Measurements from ENCODE around the gene BMPR1B.
"Not testable (repeated sequence)": the region's sequence is repeated elsewhere in the genome, so short reads cannot be mapped to it uniquely, and the experiment has no call there.

The BMPR1B gene

DNA sequence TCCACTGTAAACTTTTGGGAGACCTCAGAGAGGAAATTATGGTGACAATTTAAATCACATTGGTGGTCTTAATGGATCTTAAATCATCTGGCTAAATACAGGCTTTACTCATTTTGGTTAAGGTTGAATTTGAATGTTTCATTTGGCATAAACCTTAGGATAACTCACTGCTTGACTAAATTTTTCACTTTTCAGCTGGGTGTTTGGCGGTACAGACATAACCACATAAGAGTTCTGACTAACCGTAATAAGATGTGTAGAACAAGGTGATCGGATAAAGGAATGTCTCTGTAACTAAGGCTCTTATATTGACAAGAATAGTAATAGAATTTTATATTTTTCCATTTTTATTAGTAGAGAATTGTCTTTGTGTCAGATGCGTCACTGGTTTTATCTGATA is 281.0 kb downstream of the BMPR1B start:
- no peak for DNase-seq (ENCODE audit: low spot score)

DNA sequence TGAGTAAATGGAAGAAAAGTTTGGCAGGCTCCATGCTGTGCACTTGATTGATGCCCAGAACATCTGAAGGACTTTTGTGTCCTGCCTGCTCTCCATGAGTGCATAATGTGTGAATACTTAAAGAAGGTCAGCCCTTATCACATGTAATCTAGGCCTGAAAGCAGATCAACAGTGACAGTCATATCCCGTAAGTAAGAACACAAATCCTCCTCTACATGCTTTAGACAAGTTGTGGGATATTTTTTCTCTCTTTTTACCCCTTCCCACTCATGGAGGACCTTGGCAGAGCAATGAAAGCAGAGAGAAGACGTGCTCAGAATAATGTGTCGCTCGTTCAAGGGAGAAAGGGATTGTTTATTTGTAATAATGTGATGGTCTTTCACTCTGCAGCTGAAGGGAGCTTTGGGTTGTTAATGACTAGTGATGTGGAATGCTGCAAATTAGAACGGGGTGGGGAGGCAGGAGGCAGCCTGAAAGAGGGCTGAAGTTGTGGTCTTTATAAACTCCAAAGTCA is 286.6 kb downstream of the BMPR1B start:
- DNase-seq (ENCODE audit: low spot score) = no peak

DNA sequence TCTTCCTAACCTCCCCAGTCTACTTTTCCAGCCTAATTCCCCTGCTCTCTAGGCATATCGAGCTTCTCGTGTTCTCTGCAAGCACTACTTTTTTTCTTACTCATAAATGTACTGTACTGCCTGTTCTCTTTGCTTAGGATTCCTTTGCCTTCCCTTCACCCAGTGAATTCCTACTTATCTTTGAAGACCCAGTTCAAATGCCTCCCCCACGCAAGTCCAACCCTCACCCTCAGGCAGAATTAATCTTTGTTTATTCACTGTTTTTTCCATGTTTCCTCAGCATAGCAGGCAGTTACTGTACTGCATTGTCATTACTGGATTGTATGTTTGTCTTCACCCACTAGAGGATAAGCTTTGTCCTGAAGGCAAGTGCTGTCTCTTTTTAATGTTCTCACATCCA is 287.7 kb downstream of the BMPR1B start:
- no peak for DNase-seq (ENCODE audit: low spot score)

DNA sequence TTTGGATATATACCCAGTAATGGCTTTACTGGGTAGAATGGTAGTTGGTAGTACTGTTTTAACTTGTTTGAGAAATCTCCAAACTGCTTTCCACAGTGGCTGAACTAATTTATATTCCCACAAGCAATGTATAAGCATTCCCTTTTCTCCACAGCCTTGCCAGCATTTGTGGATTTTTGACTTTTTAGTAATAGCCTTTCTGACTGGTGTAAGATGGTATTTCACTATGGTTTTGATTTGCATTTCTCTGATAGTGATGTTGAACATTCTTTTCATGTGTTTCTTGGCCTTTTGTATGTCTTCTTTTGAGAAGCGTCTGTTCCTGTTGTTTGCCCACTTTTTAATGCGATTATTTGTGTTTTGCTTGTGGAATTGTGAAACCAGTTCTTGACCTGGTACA is 290.5 kb downstream of the BMPR1B start:
- DNase-seq (ENCODE audit: low spot score) = no peak

DNA sequence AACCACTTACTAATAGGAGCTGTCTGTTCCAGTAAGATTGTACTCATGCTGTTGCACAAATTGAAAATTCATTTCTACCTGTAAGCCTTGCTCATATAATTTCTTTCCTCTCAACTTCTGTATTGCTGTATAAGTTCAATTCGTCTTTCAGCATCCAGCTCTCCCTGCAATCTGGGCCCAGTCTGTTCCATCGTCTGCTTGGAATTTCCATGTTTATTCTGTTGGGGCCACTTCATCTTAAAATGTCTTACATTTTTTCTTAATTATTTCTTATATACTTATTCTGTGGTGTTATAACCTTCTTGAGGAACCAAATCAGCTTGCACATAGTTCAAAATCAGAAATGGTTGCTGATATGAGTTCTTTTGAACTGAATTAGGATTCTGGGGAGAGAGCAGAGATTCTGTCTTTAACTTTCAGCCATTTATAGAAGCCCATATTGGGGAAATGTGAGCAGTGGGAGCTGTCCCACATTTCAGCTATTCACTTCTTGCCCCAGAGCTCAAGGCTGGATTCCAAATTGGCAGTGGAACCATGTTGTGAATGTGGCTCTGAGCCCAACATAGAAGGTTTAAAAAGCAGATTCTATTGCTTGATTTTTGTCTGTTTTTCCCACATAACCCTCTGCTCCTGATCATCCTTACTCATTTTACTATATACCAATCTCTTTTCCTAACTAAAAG is 291.9 kb downstream of the BMPR1B start:
- no peak for DNase-seq (ENCODE audit: low spot score)

DNA sequence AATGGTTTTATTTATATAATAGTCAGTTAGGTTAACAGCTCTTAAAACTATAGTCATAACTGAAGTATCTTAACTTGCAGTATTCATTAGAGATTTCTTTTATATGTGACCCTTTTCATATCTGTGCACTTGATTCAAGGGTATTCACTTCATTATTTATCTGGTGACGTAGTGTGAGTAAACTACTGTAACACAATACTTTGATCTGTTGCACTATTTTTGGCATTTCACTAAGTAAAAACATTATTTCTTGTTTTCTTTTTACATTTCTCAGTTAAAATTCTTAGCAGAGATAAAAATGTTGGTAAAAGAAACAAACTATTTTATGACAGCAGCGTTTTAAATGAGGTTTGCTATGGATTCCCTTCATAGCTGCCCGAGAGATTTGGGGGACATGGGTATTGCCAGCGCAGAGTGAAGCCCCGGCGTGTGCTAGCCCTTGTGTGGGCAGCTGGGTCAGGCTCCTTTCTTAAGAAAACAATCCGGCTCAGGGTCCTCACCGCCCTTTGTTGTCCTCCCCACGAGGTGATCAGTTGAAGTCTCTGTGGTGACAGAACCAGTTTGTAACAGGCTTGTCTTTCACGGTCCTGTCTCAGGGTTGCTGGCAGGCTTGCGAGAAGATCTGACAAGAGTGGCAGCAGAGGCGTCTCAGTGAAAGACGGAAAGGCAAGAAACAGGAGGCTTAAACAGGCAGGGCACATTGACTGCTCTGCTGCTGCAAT is 293.4 kb downstream of the BMPR1B start:
- no peak for DNase-seq (ENCODE audit: low spot score)

DNA sequence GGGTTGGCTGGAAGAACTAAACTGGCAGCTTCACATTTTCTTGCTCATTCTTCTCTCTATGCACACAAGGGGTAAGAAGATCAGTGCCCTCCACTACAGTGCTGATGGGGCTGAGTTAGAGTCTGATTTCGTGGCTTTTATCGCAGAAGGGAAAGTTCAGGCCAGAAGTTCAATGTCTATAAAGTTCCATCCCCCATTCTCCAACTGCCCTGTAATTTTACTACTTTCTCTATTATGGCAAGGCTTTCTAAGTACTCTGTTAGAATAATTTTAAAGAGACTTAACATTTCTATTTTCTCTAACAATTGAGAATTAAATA is 293.9 kb downstream of the BMPR1B start:
- DNase-seq (ENCODE audit: low spot score) = no peak

DNA sequence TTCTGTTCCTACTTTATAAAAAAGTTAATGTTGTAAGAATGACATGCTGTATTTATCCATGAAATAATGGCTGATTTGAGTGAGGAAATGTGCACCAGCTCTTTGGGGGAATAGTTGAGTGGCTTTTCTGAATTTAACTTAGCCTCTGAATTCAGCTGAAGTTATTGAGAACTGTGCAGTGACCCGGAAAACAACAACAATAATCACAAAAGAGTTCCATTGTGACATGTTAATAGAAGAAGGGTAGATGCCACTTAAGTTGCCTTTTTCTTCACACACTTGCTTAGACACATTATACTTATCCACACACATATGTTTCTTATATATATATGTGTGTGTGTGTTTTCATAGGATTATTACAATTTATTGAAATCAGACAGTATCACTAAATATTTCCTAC is 301.2 kb downstream of the BMPR1B start:
- no peak for DNase-seq (ENCODE audit: low spot score)

DNA sequence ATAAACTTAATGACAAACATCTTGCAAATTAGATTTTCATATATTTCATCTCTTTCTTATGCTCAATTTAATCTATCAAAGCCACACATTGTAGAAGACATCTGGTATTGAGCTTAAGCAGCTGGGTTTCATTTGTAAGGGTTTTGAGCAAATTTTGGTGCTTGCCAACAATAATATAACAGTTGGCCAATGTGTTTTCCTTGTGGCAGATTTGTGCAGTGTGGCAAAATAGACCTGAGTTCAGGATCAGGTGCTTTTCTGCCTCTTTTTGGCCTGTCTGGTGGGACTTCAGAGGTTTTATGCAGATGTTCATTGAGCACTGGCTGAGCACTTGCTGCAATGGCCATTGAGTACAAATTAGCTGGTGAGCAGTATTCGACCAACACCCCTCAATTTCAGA is 301.9 kb downstream of the BMPR1B start:
- no peak for DNase-seq (ENCODE audit: low spot score)

DNA sequence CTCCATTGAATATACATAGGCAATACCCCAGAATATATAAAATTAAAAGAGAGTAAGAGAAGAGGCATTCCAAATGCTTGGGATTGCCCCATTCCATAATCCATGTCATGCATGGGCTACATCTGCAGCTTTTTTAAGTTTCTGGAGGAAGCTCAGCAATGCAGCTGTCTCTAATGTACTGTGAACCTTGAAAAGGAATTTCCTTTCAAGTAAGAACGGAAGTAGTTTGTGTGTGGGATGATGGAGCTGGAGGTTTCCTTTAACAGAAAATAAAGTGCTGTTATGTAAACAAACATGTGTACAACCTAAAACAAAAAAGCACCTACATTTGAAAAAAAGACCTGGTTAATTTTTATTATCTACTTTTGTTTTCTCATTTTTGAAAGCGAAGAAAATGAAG is 303.5 kb downstream of the BMPR1B start:
- no peak for DNase-seq (ENCODE audit: low spot score)

DNA sequence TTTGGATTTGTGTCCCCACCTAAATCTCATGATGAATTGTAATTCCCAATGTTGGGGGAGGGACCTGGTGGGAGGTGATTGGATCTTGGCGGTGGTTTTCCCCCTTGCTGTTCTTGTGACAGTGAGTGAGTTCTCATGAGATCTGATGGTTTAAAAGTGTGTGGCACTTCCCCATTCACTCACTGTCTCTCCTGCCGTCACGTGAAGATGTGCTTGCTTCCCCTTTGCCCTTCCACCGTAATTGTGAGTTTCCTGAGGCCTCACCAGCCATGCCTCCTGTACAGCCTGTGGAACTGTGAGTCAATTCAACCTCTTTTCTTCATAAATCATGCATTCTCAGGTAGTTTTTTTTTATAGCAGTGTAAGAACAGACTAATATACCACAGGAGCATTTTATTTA is 304.0 kb downstream of the BMPR1B start:
- DNase-seq (ENCODE audit: low spot score) = not testable (repeated sequence)

DNA sequence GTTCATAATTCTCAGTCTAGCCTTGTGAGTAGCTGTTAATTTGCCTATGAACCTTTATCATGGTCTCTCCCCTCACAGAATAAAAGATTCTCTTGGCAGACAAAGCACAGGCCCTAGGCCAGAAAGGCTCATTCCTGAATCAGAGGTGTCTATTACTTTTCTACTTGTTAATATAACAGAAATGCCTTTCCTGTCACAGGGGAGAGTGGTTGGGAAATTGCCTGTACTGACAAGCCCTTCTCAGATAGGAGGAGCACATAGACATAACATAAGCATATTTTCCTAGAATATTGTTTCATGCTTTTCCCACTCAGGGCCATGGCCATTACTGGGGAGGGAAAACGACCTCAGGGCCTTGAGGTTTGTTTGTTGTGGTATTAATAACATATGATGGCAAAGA is 308.3 kb downstream of the BMPR1B start:
- DNase-seq (ENCODE audit: low spot score) = no peak

DNA sequence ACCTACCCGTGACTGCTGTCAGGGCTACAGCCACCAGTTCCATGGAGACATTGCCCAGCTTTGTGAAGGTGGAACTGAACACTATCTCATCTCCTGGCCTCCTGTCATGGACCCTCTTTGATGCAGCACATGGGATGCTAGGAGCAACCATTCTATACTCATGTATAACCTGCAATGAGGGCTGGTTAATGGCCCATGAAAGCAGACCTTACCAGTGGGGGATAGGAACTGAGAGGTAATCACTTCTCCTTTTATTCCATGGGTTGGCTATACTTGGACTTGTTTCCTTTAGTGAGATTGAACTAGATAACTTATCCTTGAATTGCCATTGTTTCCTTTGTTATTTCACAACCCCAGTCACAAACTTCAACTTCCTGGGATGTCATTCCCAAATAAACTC is 310.6 kb downstream of the BMPR1B start:
- DNase-seq (ENCODE audit: low spot score) = no peak

DNA sequence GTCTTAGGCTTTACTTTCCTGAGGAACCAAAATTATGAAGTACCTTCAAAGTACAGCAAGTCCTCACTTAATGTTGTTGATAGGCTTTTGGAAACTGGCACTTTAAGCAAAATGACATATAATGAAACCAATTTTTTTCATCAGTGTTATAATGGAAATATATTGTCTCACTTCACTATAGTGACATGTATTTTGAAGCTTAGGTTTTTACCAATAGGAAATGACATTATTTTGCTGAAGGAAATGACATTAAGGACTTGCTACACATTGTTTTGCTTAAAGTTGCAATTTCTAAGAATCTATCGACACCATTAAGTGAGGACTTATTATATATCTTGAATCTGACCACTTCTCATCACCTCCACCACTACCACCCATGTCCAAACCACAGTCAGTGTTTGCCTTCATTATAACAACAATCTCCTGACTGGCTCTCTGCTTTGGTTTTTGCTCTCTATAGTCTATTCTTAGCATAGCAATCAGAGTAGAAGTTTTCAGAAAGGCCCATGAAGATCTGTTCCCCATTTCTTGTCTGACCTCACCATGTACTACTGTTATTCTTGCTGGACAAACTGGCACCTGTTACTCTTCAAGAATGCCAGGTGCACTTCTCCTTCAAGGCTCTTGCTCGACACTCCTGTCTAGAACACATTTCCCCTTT is 311.2 kb downstream of the BMPR1B start:
- DNase-seq (ENCODE audit: low spot score) = no peak

DNA sequence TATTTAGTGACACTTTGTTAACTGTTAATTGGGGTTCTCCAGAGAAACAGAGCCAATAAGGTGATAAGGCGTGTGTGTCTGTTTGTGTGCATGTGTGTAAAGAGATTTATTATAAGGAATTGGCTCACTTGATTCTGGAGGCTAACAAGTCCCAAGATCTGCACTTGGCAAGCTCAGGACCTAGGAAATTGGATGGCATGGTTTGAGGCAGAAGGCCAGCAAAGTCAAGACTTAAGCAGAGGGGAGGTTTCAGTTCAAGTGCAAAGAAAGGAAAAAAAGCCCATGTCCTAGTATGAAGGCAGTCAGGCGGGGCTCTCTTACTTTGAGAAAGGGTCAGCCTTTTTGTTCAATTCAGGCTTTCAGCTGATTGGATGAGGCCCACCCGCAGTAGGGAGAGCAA is 314.1 kb downstream of the BMPR1B start:
- DNase-seq (ENCODE audit: low spot score) = no peak

DNA sequence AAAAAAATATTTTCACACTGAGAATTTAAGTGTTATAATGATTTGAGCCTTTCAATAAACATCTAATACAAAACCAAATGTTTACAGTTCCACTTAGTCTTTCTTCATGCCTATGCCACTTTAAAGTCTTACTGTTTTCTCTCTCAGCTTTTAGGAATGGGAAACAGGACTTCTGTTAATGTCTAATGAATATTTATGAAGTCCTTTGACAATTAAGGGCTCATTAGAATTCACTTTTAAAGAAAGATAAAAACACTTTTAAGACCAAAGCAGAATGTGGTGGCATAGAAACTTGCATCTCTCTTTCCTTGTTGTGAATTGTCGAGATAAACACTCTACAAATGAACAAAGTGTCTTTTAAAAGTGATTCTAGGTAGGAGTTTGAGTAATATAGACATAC is 315.9 kb downstream of the BMPR1B start:
- DNase-seq (ENCODE audit: low spot score) = no peak

DNA sequence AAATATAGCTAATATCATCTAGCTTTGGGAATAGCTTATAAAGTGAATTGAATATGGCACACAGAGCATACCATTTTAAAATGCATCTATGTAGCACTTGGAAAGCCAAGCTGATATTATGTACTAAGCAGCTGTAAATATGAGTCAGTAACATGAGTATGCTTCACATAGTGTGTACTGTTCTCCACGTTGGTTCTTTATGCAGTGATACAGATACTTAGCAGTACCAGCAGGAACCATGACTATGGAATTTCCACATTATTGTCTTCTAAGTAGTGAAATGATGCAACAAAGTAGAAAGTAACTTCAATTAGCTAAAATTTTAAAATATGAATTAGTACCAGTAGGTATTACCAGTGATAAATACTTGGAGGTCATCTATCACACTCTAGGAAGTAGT is 320.1 kb downstream of the BMPR1B start:
- DNase-seq (ENCODE audit: low spot score) = no peak

DNA sequence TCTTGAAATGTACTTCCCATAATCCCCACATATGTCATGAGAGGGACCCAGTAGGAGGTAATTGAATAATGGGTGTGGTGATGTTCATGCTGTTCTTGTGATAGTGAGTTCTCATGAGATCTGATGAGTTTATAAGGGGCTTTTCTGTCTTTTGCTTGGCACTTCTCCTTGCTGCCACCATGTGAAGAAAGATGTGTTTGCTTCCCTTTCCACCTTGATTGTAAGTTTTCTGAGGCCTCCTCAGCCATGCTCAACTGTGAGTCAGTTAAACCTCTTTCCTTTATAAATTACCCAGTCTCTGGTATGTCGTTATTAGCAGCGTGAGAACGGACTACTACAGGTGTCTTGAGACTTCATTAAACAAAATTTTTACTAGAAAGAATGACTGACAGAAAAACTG is 323.2 kb downstream of the BMPR1B start:
- no peak for DNase-seq (ENCODE audit: low spot score)

DNA sequence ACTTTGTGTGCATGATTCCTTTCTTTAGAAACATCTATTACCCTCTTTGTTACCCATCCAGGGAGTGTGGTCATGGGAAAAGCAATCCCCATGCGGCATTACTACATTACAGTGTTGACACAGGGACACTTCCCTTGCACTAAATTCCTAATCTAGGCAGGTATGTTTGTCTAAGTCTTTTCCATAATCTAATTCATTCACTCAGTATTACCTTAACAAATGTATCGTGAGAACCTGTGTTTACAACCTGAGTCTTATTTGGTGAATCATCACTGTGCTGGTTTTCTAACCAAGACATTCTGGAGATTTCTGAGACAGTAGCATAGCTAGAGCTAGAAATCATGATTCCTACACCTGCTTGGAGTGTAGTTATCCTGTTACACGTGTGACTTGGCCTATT is 326.8 kb downstream of the BMPR1B start:
- DNase-seq (ENCODE audit: low spot score) = no peak

DNA sequence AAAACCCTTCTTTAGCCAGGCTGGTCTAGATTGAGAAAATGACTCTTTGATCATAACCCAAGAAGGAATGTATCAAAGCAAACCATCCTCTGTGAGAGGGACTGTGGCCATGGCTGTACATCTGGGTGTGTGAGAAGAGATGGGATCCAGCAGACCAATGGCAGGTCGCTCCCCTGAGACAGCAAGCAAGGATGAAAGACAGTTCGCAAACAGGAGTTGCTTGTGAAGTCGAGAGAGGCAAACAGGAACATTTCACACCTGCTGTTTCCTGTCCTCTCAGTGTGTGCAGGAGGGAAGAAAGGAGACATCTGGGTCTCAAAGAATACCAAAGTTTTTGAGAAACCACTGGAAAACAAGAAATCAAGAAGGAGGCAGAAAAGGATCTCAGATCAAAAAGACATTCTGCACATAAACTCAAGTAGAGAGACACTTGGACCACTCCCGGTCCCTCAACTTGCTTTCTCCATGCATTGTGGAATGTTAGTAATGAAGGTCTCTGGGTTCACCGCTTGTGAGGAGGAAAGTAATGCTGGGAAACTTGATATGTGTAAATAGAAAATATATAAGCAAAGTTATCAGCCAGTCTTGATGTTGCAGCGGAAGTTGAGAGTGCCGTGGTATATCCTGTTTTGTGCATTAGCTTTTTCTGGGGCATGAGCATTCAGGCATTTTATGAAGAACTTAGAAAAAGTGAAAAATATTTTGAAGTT is 327.5 kb downstream of the BMPR1B start:
- no peak for DNase-seq (ENCODE audit: low spot score)

DNA sequence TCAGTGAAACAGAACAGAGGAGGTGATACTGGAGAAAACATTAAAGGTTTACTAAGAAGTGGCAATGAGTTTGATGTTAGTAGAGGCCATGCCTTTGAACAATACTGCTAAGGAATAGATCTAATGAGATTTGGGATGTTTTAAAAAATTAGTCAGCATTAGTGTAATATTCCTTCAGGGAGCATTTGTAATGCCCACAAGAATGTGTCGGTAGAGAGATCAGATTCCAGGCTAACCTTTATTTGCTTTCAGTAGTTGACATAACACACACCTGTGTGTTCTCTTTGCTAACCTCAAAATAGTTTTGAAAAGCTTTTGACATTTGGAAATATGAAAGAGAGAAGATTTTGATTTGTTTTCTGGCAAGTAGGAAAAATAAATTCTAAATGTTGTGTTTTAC is 328.8 kb downstream of the BMPR1B start:
- no peak for DNase-seq (ENCODE audit: low spot score)

DNA sequence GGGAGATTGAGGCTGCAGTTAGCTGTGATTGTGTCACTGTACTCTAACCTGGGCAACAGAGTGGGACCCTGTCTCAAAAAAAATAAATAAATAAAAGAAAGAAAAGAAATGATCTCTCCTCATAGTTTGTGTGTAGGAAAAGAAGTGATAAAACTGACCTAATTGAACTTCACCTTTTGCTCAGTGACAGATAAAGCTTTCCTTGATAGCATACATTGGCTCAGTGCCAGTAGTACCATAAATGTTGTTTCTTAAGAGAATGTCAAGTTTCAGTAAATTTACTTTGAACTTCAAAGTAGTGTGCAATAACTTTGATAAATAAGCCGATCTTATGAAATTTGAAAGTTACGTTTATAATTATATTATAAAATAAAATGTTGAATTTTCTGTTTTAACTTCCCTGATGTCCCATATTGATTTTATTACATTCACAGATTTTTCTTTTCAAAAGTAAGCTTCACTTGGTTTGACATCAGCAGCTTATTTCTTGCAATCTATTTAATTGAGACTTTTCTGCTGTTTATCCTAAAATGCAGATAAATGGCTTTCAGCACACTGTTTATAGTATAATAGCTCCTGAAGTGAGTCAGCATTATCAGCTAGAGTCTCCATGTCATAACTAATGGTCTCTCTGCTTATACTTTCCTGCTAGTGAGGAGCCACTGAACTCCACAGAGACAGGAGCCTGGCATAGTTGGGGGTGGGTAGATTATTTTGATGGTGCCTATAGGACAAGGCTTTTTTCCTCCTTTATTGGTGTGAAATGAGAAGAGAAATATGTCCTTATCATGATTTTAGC is 330.1 kb downstream of the BMPR1B start:
- DNase-seq (ENCODE audit: low spot score) = no peak

Measured in CD4-positive, alpha-beta T cell treated with Interleukin-15 for 4 hours (primary cell).